NB4 (cell line): ENCODE results near the gene PCGF3.

Experiments used
- DNase-seq: peaks from one replicate; pipeline ENCODE4 v3.0.0; 2010; ENCODE audit warnings: low read depth
- H3K4me3 ChIP-seq: one replicate; pipeline ENCODE4 v1.5.1; 2011; ENCODE audit warnings: mild to moderate bottlenecking, low read depth, low read length, moderate library complexity
- MYC ChIP-seq: IDR thresholded peaks from 2 replicates; pipeline ENCODE4 v1.6.1; 2011; ENCODE audit warnings: low read depth, low read length
- POLR2A ChIP-seq: IDR thresholded peaks from 2 replicates; pipeline ENCODE4 v1.6.1; 2011; ENCODE audit warnings: mild to moderate bottlenecking; ENCODE audit not compliant: insufficient read length; ENCODE audit errors: extremely low read depth
- TF ChIP-seq, protein P1 (sequence below): IDR thresholded peaks from 2 replicates; pipeline ENCODE4 v1.6.1; 2011; ENCODE audit warnings: low read depth, low read length
- TF ChIP-seq, protein P2 (sequence below): IDR thresholded peaks from one replicate; pipeline ENCODE4 v1.5.1; 2012; ENCODE audit warnings: low read depth, low read length

PCGF3 gene

DNA sequence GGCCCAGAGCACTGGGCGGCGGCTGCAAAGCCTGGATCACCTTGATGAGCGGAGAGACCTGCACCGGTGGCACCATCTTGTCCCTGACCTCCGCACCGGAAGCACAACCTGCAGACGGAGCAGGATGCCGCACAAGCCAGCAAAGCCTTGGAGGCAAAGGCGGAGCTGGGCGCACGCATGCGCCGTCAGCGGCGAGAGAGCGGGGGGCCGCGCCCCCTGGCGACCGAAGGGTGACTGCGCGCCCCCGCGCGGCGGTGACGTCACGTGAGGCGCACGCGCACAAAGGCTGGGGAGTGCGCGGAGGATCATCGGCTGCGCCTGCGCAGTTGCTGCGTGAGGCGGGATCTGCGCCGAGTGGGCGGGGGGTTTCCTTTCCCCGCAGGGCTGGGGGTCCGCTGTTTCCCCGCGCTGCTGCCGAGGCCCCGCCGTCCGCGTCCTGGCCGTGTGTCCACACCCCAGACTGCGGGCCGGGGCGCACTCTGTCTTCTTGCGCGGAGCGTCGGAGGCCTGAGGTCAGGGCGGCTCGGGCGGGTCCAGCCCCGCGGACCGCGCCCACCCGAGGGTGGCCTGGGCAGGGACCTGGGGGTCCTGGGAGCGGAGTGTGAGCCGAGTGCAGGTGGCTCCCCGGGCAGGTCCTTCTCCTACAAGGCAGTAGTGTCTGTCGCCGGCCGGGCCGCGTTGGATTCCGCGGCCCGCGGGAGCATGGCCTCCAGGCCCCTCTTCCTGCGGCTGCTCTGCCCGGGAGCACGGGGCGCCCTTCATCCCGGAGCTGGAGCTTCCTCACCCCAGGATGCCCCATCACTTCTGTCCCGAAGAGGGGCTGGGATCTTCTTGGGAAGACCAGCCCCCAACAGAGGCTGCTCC, 31.2 kb upstream of the PCGF3 start, which contains the start of the genes ATP5ME and MYL5:
TSS of gene ATP5ME (minus strand) at position 105 of the 864 bp plus-strand sequence. CDS start at position 76, 29 bp downstream.
TSS of gene MYL5 (plus strand) at position 371 of the 864 bp plus-strand sequence. CDS start 3,485 bp downstream, outside the sequence.
- H3K4me3 ChIP-seq = peak within 1 kb of the TSS; percentile 84
- DNase-seq = peak; percentile 97
- TF ChIP-seq, protein P1, sequence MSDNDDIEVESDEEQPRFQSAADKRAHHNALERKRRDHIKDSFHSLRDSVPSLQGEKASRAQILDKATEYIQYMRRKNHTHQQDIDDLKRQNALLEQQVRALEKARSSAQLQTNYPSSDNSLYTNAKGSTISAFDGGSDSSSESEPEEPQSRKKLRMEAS = peak; percentile 88
- TF ChIP-seq POLR2A = peak; percentile 88
- TF ChIP-seq, protein P2, sequence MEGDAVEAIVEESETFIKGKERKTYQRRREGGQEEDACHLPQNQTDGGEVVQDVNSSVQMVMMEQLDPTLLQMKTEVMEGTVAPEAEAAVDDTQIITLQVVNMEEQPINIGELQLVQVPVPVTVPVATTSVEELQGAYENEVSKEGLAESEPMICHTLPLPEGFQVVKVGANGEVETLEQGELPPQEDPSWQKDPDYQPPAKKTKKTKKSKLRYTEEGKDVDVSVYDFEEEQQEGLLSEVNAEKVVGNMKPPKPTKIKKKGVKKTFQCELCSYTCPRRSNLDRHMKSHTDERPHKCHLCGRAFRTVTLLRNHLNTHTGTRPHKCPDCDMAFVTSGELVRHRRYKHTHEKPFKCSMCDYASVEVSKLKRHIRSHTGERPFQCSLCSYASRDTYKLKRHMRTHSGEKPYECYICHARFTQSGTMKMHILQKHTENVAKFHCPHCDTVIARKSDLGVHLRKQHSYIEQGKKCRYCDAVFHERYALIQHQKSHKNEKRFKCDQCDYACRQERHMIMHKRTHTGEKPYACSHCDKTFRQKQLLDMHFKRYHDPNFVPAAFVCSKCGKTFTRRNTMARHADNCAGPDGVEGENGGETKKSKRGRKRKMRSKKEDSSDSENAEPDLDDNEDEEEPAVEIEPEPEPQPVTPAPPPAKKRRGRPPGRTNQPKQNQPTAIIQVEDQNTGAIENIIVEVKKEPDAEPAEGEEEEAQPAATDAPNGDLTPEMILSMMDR = peak; percentile 98
- TF ChIP-seq MYC = peak; percentile 63

DNA sequence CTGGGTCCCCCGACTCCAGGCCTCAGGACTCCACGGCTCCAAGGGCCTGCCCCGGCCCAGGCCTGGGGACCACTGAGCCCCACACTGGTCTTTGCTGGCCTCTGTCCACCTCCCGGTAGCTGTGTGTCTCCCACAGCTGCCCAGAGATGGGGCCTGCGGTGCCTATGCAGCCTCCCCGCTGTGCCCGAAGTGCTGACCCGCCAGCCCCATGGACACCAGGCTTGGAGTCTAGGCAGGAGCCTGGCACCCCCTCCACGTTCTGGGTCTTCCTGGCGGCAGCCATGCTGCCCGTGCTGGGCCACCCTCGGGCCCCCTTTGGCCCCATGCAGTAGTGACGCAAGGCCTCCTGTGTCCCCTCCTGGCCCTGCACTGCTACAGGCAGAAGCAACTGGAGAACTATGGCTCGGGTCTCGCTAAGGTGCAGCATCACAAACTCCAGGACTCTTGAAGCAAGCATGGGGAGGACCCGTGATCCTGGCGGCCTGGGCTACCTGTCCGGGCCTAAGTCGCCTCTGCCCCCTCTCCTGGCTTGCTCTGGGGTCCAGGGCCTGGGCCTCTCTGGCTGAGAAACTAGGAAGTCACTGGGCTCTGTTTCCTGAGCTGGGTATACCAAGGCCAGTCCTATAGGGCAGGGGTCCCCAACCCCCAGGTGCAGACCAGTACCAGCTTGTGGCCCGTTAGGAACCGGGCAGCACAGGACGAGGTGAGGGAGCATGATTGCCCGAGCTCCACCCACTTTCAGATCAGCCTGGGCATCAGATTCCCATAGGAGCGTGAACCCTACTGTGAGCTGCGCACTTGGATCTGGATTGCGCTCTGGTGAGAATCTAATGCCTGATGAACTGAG, 30.4 kb upstream of the PCGF3 start:
- H3K4me3 ChIP-seq = peak overlapping the region; percentile 78
- TF ChIP-seq MYC (no peak), POLR2A (peak; percentile 24)
- TF ChIP-seq, protein P1 = peak; percentile 12; the same call in 1 of the 2 replicates
- peak; percentile 69 for DNase-seq

DNA sequence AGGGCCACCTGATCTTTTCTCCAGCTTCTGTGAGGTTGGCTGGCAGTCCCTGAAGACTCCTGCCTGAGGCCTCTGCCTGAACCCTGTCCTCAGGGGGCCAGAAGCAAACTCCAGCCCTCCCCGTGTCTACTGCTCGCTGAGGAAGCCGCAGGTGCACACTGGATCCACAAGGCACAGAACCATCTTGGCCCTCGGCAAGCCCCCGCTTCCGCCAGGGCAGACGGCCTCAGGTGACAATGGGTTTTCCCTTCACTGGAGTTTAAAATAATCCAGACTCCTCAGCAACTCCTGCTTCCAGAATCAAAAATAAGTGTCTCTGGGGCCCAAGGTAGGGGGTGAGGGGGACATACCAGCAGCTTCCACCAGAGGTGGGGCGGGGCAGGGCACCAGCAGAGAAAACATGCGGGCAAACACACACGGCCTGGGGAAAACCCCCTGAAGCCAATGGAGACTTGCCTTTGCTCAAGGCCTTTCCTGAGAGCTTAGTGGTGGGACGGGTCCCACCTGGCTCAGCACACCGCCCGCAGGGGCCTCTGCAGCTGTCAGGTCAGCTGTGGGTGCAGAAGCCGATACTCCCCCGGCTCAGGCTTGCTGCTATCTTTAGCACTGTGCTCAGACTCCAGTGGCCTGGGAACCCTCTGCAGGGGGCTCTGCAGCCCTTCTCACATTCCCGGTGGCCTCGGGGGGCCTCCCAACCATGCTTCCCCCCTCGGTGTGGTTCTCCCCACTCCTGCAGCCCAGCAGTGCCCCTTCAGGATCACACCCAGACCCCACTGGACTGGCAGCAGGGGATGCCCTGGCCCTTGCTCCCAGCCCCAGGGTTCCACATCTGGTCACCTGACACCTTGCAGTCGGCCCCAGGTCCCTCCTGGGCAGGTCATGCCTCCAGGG, 29.4 kb upstream of the PCGF3 start:
- TF ChIP-seq, protein P2 = no peak
- TF ChIP-seq POLR2A = no peak
- TF ChIP-seq, protein P1 = 0 out of 2 replicates have a peak, but pooled peaks have one; percentile 38
- peak; percentile 37; the same call in 1 of the 2 replicates for TF ChIP-seq MYC
- peak; percentile 66 for DNase-seq
- no peak overlapping the region for H3K4me3 ChIP-seq

DNA sequence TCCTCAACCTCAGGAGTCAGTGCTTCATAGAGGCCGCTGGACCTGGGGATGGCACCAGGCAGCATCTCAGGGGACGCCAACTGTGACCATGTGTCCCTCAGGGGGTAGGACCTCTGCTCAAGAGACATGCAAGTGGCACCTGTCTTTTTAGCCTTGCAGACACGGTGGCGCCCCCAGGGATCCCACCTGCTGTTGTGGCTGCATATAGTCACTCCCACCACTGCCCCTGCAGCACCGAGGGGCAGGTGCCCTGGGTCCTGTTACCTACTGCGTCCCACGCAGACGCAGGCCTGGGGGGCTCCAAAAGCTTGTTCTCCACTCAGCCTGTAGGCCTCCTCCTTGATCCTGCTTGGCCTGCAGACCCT, 28.8 kb upstream of the PCGF3 start:
- no peak overlapping the region for H3K4me3 ChIP-seq
- TF ChIP-seq, protein P2 = no peak
- DNase-seq = no peak

DNA sequence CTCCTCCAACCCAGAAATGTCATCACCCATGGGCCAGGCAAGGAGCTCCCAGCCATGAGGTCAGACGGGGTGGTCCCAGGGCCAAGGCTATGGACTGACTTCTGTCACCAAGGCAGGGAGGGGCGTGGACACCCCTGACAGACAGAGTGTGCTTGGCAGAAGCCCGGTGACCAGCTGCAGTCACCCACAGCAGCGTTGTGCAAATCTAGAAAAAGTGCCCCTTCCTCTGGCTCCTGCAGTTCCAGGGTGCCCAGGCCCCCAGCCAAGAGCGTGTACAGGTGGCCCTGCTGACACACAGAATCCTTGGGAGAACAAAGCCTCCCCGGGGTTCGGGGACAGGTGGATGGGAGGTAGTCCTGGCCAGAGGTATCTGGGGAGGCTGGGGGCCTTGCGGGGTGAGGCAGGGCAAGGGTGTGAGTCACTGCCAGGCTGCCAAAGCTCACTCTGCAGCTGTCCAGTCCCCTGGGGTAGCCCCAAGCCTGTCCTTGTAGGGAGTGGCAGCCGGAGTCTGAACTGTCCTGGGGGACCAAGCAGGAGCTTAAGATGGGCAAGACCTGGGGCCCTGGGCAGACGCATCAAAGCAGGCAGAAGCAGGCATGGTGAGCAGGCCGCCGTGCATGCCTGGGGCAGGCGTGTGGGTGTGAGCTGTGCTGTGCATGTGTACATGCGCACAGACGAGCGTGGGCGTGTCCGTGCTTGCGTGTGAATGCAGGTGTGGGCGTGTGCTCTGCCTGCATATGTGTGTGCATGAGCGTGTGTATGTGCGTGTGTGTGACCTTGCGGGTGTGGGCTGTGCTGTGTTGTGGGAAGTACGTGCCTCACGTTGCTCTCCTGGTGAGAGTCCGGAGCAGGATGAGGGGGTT, 28.0 kb upstream of the PCGF3 start:
- TF ChIP-seq MYC (no peak), POLR2A (no peak)
- TF ChIP-seq, protein P2 = no peak
- TF ChIP-seq, protein P1 = no peak
- DNase-seq = peak; percentile 59
- no peak overlapping the region for H3K4me3 ChIP-seq
